HPDE6-E6E7 (cell line): ENCODE data around the gene CD163L1.

ENCODE experiments used
- DNase-seq: peaks from one replicate; pipeline ENCODE4 v3.0.0; 2011; ENCODE audit warnings: missing footprints; ENCODE audit errors: extremely low spot score

CD163L1 gene

DNA sequence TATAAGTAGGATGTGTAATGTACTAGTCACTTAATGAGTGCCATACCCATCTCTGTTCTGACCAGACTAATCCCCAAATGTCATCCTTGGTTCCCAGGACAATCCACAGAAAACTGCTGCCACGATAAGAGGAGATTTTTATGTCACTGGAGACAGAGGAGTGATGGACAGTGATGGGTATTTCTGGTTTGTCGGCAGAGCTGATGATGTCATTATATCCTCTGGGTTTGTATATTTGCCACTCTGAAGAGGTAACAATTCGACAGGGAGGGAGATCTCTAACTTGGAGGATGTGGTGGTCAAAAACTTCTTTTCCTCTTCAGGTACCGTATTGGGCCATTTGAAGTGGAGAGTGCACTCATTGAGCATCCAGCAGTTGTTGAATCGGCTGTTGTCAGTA, 119.8 kb downstream of the CD163L1 start:
- no peak for DNase-seq

DNA sequence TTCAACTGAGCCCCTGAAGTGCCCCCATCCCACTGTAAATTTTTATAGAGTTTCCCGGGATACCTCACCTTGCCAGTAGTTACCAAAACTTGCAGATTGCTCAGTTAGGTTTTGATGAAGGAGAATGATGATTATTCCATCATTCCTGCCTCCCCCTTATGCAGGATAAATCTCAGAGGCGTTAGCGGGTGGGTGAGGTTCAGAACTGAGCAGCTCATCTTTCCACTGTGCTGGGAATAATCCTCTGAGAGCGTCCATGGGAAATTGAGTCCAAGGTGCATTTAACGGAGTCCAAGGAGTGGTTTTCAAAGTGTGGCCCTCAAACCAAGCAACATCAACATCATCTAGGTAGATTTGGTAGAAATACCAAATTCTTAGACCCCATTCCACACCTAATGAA, 121.4 kb downstream of the CD163L1 start:
- no peak for DNase-seq

DNA sequence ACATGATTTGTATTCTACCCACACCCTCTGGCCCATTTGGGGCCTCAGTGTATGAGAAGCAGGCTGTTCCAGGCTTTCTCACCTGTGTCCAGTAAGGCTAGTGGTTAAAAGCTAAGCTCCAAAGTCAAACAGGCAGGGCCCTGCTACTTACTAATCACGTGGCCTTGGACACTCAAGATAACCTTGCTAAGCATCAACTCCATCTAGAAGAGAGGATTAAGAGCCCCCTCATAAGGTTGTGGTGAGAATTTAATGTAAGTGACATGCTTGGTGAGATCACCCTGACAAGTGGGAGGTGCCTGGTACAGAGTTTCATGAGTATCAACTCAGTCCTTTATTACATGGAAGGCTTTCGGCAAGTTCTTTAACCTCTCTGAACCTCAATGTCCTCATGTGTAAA, 122.3 kb downstream of the CD163L1 start:
- no peak for DNase-seq

DNA sequence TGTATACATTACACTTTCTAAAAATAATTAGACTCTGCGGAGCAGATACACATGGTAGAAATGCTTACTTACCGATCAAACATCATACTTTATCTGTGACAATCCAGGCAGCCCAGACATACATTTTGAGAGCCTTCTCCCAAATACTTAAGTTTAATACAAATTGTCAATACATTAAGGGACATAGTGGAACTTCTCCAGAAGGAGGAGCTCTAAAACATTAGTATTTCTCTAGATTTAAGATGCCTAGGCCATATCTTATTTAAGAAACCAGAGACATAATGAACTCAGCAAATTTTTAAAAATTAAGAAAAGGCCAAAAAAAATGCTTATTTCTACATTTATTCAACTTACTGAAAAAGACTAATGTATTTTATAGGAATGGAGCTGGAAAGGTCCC, 124.0 kb downstream of the CD163L1 start:
- no peak for DNase-seq

DNA sequence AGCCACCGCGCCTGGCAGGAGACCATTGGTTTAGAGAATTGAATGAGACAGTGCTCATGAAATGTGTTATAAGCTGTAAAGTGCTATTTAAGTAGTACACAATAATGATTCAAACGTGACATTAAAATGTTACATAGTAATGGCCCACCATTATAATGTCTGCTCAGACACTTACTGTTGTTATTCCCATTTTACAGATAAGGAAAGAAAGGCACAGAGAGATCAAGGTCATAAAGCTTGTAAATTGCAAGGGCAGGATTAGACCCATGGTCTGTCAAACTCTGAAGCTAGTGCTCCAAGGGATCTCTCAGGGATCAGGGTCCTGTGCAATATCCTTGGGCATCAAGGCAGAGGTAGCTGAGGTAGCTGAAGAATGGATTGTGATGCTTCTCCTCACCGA, 133.9 kb downstream of the CD163L1 start:
- no peak for DNase-seq
